Neural cell (in vitro differentiated cells): ENCODE measurements around the gene SEC14L3.

Source experiments
- TAF1 ChIP-seq: IDR thresholded peaks from 2 replicates; pipeline ENCODE4 v1.6.1; 2012; ENCODE audit warnings: low read depth
- TF ChIP-seq, protein P1 (sequence below): IDR thresholded peaks from 2 replicates; pipeline ENCODE4 v1.6.1; 2012; ENCODE audit warnings: borderline replicate concordance

DNA sequence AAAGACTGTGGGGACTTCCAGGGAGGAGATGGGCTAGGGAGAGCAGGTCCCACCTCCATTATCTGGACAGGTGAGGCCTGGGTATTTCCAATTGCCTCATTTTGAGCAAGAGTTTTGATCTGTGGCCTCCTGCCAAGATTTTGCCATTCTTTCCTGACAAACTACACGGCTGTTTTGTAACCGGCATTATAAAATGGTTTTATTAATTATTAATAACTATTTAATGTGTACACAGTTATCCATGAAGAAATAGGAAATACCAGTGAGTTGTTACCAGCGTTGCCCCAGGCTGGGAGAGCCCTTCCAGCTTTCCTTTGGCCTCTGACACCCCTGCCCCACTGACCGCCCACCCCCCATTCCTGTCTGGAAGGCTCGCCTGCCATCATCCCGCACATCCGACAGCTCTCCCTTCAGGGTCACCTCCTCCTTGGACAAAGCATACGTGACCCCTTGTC, 14.9 kb upstream of the SEC14L3 start:
- TF ChIP-seq, protein P1, sequence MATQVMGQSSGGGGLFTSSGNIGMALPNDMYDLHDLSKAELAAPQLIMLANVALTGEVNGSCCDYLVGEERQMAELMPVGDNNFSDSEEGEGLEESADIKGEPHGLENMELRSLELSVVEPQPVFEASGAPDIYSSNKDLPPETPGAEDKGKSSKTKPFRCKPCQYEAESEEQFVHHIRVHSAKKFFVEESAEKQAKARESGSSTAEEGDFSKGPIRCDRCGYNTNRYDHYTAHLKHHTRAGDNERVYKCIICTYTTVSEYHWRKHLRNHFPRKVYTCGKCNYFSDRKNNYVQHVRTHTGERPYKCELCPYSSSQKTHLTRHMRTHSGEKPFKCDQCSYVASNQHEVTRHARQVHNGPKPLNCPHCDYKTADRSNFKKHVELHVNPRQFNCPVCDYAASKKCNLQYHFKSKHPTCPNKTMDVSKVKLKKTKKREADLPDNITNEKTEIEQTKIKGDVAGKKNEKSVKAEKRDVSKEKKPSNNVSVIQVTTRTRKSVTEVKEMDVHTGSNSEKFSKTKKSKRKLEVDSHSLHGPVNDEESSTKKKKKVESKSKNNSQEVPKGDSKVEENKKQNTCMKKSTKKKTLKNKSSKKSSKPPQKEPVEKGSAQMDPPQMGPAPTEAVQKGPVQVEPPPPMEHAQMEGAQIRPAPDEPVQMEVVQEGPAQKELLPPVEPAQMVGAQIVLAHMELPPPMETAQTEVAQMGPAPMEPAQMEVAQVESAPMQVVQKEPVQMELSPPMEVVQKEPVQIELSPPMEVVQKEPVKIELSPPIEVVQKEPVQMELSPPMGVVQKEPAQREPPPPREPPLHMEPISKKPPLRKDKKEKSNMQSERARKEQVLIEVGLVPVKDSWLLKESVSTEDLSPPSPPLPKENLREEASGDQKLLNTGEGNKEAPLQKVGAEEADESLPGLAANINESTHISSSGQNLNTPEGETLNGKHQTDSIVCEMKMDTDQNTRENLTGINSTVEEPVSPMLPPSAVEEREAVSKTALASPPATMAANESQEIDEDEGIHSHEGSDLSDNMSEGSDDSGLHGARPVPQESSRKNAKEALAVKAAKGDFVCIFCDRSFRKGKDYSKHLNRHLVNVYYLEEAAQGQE = no peak
- TF ChIP-seq TAF1 = no peak
